GM12865 (cell line): ENCODE data around the gene MAGEA2B.
"Not testable (repeated sequence)": the region's sequence is repeated elsewhere in the genome, so short reads cannot be mapped to it uniquely, and the experiment has no call there.

Experiments
- DNase-seq: peaks from one replicate; pipeline ENCODE4 v3.0.0; 2010; ENCODE audit warnings: low read depth
- H3K4me3 ChIP-seq: 2 replicates; pipeline ENCODE4 v1.5.1; 2011; ENCODE audit warnings: mild to moderate bottlenecking, low read depth, low read length, control low read depth
- TF ChIP-seq, protein P1 (sequence below): IDR thresholded peaks from 2 replicates; pipeline ENCODE4 v1.5.1; 2011; ENCODE audit warnings: low read length, control low read depth, low read depth, inconsistent platforms; ENCODE audit not compliant: insufficient read depth; ENCODE audit errors: missing control alignments

Gene MAGEA2B

GRCh38 chrX:152713815-152714787, at the start of gene MAGEA2B:
TSS of gene MAGEA2B (plus strand) at chrX:152714628. CDS start at chrX:152717107, 2,479 bp downstream.
- not testable (repeated sequence) for DNase-seq

DNA sequence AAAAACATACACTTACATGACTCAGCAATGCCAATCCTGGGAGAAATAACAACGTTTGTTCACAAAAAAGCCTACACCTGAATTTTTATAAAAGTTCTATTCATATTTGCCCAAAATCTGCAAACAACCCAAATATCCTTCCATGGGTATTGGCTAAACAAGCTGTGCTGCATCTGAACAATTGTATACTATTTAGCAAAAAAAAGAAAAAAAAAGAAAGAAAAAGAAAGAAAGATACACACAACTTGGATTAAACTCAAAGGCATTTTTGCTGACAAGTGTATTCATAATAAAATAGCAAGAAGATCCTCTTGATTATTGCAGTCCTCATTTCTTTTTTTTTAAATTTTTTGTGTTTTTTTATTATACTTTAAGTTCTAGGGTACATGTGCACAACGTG, 40.3 kb upstream of the MAGEA2B start:
- no peak overlapping the region for H3K4me3 ChIP-seq
- no peak for DNase-seq
- TF ChIP-seq, protein P1, sequence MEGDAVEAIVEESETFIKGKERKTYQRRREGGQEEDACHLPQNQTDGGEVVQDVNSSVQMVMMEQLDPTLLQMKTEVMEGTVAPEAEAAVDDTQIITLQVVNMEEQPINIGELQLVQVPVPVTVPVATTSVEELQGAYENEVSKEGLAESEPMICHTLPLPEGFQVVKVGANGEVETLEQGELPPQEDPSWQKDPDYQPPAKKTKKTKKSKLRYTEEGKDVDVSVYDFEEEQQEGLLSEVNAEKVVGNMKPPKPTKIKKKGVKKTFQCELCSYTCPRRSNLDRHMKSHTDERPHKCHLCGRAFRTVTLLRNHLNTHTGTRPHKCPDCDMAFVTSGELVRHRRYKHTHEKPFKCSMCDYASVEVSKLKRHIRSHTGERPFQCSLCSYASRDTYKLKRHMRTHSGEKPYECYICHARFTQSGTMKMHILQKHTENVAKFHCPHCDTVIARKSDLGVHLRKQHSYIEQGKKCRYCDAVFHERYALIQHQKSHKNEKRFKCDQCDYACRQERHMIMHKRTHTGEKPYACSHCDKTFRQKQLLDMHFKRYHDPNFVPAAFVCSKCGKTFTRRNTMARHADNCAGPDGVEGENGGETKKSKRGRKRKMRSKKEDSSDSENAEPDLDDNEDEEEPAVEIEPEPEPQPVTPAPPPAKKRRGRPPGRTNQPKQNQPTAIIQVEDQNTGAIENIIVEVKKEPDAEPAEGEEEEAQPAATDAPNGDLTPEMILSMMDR, result no peak

More at GRCh38 chrX:152713815-152714787, at the start of gene MAGEA2B:
- not testable (repeated sequence) for H3K4me3 ChIP-seq

GRCh38 chrX:152674652-152675051, 39.8 kb upstream of the MAGEA2B start:
- H3K4me3 ChIP-seq, DNase-seq: not testable (repeated sequence)

DNA sequence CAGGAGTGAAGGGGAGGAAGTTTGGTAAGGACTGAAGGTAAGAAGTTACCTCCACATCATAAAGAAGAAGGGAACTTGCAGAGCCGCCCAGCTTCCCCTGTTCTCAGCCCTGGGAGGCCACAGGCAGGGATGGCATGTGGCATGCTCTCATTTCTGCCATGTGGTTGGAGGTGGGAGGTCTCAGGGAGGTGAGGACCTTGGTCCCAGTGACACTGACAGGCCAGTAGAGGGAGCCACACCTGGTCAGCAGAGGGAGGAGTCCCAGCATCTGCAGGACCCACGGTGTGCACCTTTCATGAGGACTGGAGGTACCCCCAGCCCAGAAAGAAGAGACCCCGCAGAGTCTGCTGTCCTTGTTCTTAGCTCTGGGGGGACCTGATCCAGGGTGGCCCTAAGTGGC, 33.4 kb upstream of the MAGEA2B start:
- H3K4me3 ChIP-seq, DNase-seq: not testable (repeated sequence)

DNA sequence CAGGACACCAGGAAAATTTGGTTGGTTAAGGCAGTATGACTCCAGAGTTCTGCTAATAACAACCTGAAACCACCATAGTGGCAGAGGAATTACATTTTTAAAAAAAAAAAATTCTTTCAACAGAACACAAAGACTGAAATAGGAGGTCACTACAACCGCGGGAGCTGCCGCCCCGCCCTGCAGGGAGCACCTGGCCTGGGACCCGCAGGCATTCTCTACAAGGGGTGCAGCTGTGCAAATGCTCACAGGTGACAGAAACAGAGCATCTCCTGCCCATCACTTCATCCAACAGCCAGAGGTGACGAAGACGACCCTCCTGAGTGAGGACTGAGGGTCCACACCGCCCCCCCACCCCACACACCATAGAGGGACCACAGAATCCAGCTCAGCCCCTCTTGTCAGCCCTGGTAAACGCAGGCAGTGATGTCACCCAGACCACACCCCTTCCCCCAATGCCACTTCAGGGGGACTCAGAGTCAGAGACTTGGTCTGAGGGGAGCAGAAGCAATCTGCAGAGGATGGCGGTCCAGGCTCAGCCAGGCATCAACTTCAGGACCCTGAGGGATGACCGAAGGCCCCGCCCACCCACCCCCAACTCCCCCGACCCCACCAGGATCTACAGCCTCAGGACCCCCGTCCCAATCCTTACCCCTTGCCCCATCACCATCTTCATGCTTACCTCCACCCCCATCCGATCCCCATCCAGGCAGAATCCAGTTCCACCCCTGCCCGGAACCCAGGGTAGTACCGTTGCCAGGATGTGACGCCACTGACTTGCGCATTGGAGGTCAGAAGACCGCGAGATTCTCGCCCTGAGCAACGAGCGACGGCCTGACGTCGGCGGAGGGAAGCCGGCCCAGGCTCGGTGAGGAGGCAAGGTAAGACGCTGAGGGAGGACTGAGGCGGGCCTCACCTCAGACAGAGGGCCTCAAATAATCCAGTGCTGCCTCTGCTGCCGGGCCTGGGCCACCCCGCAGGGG, 16.2 kb upstream of the MAGEA2B start, which contains the start of gene MAGEA3:
Gene MAGEA3 (plus strand): TSS at position 843 of the 980 bp plus-strand sequence. CDS start 2,039 bp downstream, outside the sequence.
- not testable (repeated sequence) for DNase-seq, H3K4me3 ChIP-seq

DNA sequence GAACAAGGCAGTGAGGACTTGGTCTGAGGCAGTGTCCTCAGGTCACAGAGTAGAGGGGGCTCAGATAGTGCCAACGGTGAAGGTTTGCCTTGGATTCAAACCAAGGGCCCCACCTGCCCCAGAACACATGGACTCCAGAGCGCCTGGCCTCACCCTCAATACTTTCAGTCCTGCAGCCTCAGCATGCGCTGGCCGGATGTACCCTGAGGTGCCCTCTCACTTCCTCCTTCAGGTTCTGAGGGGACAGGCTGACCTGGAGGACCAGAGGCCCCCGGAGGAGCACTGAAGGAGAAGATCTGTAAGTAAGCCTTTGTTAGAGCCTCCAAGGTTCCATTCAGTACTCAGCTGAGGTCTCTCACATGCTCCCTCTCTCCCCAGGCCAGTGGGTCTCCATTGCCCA, 14.0 kb upstream of the MAGEA2B start:
- H3K4me3 ChIP-seq, DNase-seq: not testable (repeated sequence)

- H3K4me3 ChIP-seq, DNase-seq: not testable (repeated sequence)
Observed at GRCh38 chrX:152706500-152706899, 7.9 kb upstream of the MAGEA2B start.

DNA sequence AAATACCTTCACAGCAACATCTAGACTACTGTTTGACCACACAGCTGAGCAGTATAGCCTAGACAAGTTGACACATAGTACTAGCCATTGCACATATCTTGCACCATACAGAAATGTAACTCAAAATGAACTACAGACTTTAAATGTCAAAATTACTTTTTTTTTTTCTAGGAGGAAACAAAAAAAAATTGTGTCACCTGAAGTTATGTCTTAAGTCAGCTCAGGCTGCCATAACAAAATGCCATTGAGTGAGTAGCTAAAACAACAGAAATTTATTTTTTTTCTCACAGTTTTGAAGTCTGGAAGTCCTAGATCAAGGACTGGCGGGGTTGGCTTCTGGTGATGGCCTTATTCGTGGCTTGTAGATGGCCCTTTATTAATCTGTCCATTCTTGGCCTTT, 5.3 kb upstream of the MAGEA2B start, which contains the start of gene CSAG2:
Gene CSAG2 (minus strand): TSS at position 101 of the 400 bp plus-strand sequence. CDS start 161 bp downstream, outside the sequence.
- H3K4me3 ChIP-seq, DNase-seq: not testable (repeated sequence)

GRCh38 chrX:152713195-152713594, 1.2 kb upstream of the MAGEA2B start:
- H3K4me3 ChIP-seq, DNase-seq: not testable (repeated sequence)

GRCh38 chrX:152725409-152725808, 11.0 kb downstream of the MAGEA2B start:
- H3K4me3 ChIP-seq, result no peak overlapping the region
- TF ChIP-seq, protein P1, result no peak
- no peak for DNase-seq

DNA sequence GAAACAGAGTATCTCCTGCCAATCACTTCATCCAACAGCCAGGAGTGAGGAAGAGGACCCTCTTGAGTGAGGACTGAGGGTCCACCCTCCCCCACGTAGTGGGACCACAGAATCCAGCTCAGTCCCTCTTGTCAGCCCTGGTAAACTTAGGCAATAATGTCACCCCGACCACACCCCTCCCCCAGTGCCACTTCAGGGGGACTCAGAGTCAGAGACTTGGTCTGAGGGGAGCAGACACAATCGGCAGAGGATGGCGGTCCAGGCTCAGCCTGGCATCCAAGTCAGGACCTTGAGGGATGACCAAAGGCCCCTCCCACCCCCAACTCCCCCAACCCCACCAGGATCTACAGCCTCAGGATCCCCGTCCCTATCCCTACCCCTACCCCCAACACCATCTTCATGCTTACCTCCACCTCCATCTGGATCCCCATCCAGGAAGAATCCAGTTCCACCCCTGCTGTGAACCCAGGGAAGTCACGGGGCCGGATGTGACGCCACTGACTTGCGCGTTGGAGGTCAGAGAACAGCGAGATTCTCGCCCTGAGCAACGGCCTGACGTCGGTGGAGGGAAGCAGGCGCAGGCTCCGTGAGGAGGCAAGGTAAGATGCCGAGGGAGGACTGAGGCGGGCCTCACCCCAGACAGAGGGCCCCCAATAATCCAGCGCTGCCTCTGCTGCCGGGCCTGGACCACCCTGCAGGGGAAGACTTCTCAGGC, 19.0 kb downstream of the MAGEA2B start, which contains the start of the genes CSAG1 and MAGEA12:
Gene CSAG1 (minus strand): TSS at position 461 of the 715 bp plus-strand sequence. CDS start 1,261 bp downstream, outside the sequence.
Gene MAGEA12 (plus strand): TSS at position 497 of the 715 bp plus-strand sequence. CDS start 2,405 bp downstream, outside the sequence.
- TF ChIP-seq, protein P1, result no peak
- no peak for DNase-seq
- H3K4me3 ChIP-seq, result no peak within 1 kb of the TSS

DNA sequence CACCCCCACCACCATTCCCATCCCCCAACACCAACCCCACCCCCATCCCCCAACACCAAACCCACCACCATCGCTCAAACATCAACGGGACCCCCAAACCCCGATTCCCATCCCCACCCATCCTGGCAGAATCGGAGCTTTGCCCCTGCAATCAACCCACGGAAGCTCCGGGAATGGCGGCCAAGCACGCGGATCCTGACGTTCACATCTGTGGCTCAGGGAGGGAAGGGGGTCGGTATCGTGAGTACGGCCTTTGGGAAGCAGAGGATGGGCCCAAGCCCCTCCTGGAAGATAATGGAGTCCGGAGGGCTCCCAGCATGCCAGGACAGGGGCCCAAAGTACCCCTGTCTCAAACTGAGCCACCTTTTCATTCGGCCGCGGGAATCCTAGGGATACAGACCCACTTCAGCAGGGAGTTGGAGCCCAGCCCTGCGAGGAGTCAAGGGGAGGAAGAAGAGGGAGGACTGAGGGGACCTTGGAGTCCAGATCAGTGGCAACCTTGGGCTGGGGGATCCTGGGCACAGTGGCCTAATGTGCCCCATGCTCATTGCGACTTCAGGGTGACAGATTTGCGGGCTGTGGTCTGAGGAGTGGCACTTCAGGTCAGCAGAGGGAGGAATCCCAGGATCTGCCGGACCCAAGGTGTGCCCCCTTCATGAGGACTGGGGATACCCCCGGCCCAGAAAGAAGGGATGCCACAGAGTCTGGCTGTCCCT, 19.9 kb downstream of the MAGEA2B start:
- DNase-seq, H3K4me3 ChIP-seq: not testable (repeated sequence)
